ENCODE data around the gene REV1.
"Not testable (repeated sequence)": the region's sequence is repeated elsewhere in the genome, so short reads cannot be mapped to it uniquely, and the experiment has no call there.

REV1 gene

GRCh38 chr2:99485824-99486223 is 4.0 kb downstream of the REV1 start:
- DNase-seq: no peak

GRCh38 chr2:99485411-99485810 is 4.4 kb downstream of the REV1 start:
- DNase-seq: no peak

- DNase-seq: no peak
These were observed 5.6 kb downstream of the REV1 start for GRCh38 chr2:99484205-99484604.

- no peak for DNase-seq
These were observed 7.9 kb downstream of the REV1 start for GRCh38 chr2:99481941-99482340.

GRCh38 chr2:99481527-99481926 is 8.3 kb downstream of the REV1 start:
- DNase-seq: no peak

GRCh38 chr2:99480390-99480789 is 9.4 kb downstream of the REV1 start:
- no peak for DNase-seq

GRCh38 chr2:99478632-99479031 is 11.2 kb downstream of the REV1 start:
- DNase-seq: no peak

GRCh38 chr2:99477054-99477453 is 12.8 kb downstream of the REV1 start:
- DNase-seq: no peak

GRCh38 chr2:99476629-99477028 is 13.2 kb downstream of the REV1 start:
- no peak for DNase-seq

- not testable (repeated sequence) for DNase-seq
These were observed 14.7 kb downstream of the REV1 start for GRCh38 chr2:99475095-99475494.

- no peak for DNase-seq
These were observed 16.2 kb downstream of the REV1 start for GRCh38 chr2:99473518-99474083.

GRCh38 chr2:99472600-99472960 is 17.2 kb downstream of the REV1 start:
- no peak for DNase-seq

GRCh38 chr2:99471654-99472599 is 17.9 kb downstream of the REV1 start:
- no peak for DNase-seq

GRCh38 chr2:99470957-99471356 is 18.9 kb downstream of the REV1 start:
- DNase-seq: no peak

GRCh38 chr2:99470459-99470858 is 19.4 kb downstream of the REV1 start:
- DNase-seq: not testable (repeated sequence)

GRCh38 chr2:99469394-99469793 is 20.4 kb downstream of the REV1 start:
- no peak for DNase-seq

- DNase-seq: no peak
These were observed 21.7 kb downstream of the REV1 start for GRCh38 chr2:99468155-99468554.

- no peak for DNase-seq
These were observed 22.4 kb downstream of the REV1 start for GRCh38 chr2:99467390-99467789.

- DNase-seq: no peak
These were observed 27.9 kb downstream of the REV1 start for GRCh38 chr2:99461828-99462483.

- DNase-seq: no peak
These were observed 31.3 kb downstream of the REV1 start for GRCh38 chr2:99458529-99458928.

GRCh38 chr2:99451686-99452085 is 38.1 kb downstream of the REV1 start:
- no peak for DNase-seq

GRCh38 chr2:99451280-99451679 is 38.5 kb downstream of the REV1 start:
- no peak for DNase-seq

- no peak for DNase-seq
These were observed 39.6 kb downstream of the REV1 start for GRCh38 chr2:99450199-99450598.

GRCh38 chr2:99448556-99448955 is 41.3 kb downstream of the REV1 start:
- no peak for DNase-seq

All from CD4-positive, alpha-beta T cell treated with Interleukin-4 for 1 hour (primary cell).